ENCODE results near the gene CCNL2. TPM values are rescaled to one million over a fixed set of nuclear protein-coding genes. Genes with fewer than 3 reads are reported as not detected.
"Not testable (repeated sequence)": the region's sequence is repeated elsewhere in the genome, so short reads cannot be mapped to it uniquely, and the experiment has no call there.

Gene CCNL2
- total RNA-seq, 4 donors from 2014 or later = 35.0 to 91.1 (median 43.7) TPM

GRCh38 chr1:1415751-1416150 is 16.6 kb upstream of the CCNL2 start:
- Histone ChIP-seq H3K27ac (no peak overlapping the region), H3K4me3 (no peak overlapping the region), H3K36me3 (no peaks in the 10 kb centered on the region), H3K9me3 (no peaks in the 10 kb centered on the region), H3K4me1 (peaks cover 0 to 3% of the 10 kb centered on the region in 2 donors), H3K27me3 (no peaks in the 10 kb centered on the region)
- intact Hi-C loops (cut with DNase I; ENCODE audit: low total_unique reads) (no loop called here), in situ Hi-C loops (cut with MboI; ENCODE audit: low sequenced_read_pairs in 4 of 4) (no loop called here)
- TF ChIP-seq CTCF (IDR thresholded peaks at IDR 0.05 in 4 of 5, conservative IDR thresholded peaks at IDR 0.05 in 1 of 5) (no peak), POLR2A (IDR thresholded peaks at IDR 0.05) (no peak)
- no peak for ATAC-seq
- DNase-seq = no peak

DNA sequence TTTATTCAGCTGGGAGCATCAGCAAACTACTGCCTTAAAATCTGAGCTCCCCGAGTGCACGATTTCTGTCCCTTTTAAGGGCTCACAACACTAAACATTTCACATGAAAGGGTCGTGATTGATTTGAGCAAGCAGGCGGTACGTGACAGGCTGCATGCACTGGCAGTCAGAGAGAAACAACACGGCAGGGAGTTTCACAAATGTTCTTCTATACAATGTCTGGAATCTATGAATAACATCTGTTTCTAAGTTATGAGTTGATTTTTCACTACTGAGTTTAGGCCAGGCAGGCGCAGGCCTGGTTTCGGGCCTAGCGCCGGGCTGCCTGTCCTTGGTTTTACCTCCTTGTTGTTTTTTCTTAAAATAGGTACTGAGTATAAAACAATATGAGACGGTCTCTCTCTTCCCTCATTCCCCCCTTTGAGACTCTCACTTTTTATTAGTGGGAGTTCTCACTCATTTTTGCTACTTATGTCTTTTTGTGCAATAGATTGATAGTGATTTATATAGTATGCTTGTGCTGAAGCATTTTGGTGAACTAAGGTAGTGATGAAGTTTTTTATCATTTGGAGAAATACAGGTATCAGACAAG is 13.3 kb upstream of the CCNL2 start:
- H3K27me3 ChIP-seq; in situ Hi-C loops (cut with MboI; ENCODE audit: low sequenced_read_pairs in 4 of 4); ATAC-seq; DNase-seq; H3K9me3 ChIP-seq; H3K27ac ChIP-seq; intact Hi-C loops (cut with DNase I; ENCODE audit: low total_unique reads); H3K4me3 ChIP-seq; H3K36me3 ChIP-seq: not testable (repeated sequence)
- peaks cover 15 to 18% of the 10 kb centered on the region in 2 donors for H3K4me1 ChIP-seq

DNA sequence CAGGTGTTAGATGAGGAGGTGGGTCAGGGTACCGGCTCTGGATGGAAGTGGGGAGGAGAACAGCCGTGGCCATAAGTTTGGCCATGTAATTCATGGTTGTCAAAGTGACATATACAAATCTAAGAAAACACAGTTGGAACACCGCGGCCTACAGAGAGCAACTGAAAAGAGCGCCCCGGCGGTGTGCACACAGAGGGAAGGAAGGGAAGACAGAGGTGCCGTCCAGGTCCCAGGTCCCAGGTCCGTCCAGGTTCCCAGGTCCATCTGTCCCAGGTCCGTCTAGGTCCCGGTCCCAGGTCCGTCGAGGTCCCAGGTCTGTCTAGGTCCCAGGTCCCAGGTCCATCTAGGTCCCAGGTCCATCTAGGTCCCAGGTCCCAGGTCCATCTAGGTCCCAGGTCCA is 12.5 kb upstream of the CCNL2 start:
- ATAC-seq (no peak), DNase-seq (no peak)
- intact Hi-C loops (cut with DNase I; ENCODE audit: low total_unique reads) = no loop called here
- Histone ChIP-seq H3K4me3 (no peak overlapping the region), H3K36me3 (no peaks in the 10 kb centered on the region), H3K9me3 (no peaks in the 10 kb centered on the region), H3K27me3 (no peaks in the 10 kb centered on the region), H3K4me1 (peaks cover 16 to 18% of the 10 kb centered on the region in 2 donors), H3K27ac (no peak overlapping the region)
- in situ Hi-C loops (cut with MboI; ENCODE audit: low sequenced_read_pairs in 4 of 4) = no loop called here
- TF ChIP-seq CTCF (IDR thresholded peaks at IDR 0.05 in 4 of 5, conservative IDR thresholded peaks at IDR 0.05 in 1 of 5) (no peak), POLR2A (IDR thresholded peaks at IDR 0.05) (no peak)

GRCh38 chr1:1410238-1410637 is 11.1 kb upstream of the CCNL2 start:
- intact Hi-C loops (cut with DNase I; ENCODE audit: low total_unique reads); DNase-seq; H3K27me3 ChIP-seq; H3K4me3 ChIP-seq; in situ Hi-C loops (cut with MboI; ENCODE audit: low sequenced_read_pairs in 4 of 4); H3K9me3 ChIP-seq; H3K27ac ChIP-seq; ATAC-seq; H3K36me3 ChIP-seq: not testable (repeated sequence)
- peaks cover 30% of the 10 kb centered on the region in 2 donors for H3K4me1 ChIP-seq

DNA sequence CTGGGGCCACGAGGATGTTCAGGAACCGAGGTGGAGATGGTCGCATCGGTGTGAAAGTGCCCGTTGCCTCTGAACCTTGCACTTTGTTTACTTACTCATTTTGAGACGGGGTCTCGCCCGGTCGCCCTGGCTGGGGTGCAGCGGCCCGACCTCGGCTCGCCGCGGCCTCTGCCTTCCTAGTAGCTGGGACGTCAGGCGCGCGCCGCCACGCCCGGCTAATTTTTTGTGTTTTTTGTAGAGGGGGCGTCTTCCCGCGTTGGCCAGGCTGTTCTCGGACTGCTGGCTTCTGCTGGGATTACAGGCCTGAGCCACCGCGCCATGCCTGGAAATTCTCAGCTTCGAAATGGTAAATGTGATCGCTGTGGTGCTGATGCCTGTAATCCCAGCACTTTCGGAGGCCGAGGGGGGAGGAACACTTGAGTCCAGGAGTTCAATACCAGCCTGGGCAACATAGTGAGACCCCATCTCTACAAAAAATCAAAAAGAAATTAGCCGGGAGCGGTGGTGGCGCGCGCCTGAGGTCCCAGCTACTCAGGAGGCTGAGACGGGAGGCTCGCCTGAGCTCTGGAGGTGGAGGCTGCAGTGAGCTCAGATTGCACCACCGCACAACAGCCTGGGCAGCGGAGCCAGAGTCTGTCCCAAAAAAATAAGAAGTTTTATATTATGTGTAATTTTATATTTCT is 8.6 kb upstream of the CCNL2 start:
- H3K36me3 ChIP-seq = peaks cover 0 to 15% of the 10 kb centered on the region in 2 donors
- TF ChIP-seq POLR2A (IDR thresholded peaks at IDR 0.05) (no peak), CTCF (IDR thresholded peaks at IDR 0.05 in 4 of 5, conservative IDR thresholded peaks at IDR 0.05 in 1 of 5) (no peak)
- H3K4me3 ChIP-seq = peak overlapping the region; percentile 85 to 100 (median 93)
- H3K27me3 ChIP-seq = no peaks in the 10 kb centered on the region
- in situ Hi-C loops (cut with MboI; ENCODE audit: low sequenced_read_pairs in 4 of 4) (no loop called here), intact Hi-C loops (cut with DNase I; ENCODE audit: low total_unique reads) (loop anchor here (1.0 to 2.0 kb wide), 3 partner anchors 8 to 135 kb away; partner anchors contain the start of genes AURKAIP1, CCNL2 and UBE2J2)
- H3K27ac ChIP-seq = peak overlapping the region; percentile 79 to 95 (median 84)
- peak; percentile 21 to 22 for ATAC-seq
- peaks cover 33 to 35% of the 10 kb centered on the region in 2 donors for H3K4me1 ChIP-seq
- DNase-seq = no peak
- no peaks in the 10 kb centered on the region for H3K9me3 ChIP-seq
